OCI-LY7 (cell line): ENCODE data around the gene SCAMP5.

Source experiments
- EZH2phosphoT487 ChIP-seq: fragments of 200-600 bp; sonication (generic); IDR thresholded peaks from 2 replicates; pipeline ENCODE4 v1.6.1; 2018; ENCODE audit warnings: low read depth, borderline replicate concordance, mild to moderate bottlenecking, mixed run types, antibody characterized with exemption, low read length, moderate library complexity, mixed read lengths
- TF ChIP-seq, protein P1 (sequence below): fragments of 200-600 bp; sonication (generic); conservative IDR thresholded peaks from 2 replicates; pipeline ENCODE4 v1.5.1; 2014; ENCODE audit warnings: mild to moderate bottlenecking, antibody characterized with exemption, low read length, moderate library complexity, mixed read lengths

DNA sequence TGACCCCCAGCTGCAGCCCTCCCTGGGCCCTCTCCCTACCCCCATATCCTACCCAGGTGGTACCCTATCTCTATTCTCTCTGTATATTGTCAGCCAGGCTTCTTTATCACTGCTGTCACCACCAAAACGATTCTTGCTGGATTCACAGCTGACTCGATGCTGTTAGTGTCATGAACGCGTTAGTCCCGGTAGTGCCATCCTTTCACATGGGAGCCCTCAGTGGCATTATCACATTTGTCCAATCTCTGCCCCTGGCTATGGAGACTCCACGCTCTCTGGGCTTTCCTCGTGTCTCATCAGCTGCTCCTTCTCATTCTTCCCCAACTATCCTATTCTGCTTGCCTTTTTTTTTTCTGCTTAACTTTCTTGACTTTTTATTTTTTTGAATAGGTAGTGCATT lies 7.0 kb downstream of the SCAMP5 start:
- TF ChIP-seq, protein P1, sequence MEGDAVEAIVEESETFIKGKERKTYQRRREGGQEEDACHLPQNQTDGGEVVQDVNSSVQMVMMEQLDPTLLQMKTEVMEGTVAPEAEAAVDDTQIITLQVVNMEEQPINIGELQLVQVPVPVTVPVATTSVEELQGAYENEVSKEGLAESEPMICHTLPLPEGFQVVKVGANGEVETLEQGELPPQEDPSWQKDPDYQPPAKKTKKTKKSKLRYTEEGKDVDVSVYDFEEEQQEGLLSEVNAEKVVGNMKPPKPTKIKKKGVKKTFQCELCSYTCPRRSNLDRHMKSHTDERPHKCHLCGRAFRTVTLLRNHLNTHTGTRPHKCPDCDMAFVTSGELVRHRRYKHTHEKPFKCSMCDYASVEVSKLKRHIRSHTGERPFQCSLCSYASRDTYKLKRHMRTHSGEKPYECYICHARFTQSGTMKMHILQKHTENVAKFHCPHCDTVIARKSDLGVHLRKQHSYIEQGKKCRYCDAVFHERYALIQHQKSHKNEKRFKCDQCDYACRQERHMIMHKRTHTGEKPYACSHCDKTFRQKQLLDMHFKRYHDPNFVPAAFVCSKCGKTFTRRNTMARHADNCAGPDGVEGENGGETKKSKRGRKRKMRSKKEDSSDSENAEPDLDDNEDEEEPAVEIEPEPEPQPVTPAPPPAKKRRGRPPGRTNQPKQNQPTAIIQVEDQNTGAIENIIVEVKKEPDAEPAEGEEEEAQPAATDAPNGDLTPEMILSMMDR, result no peak
- no peak for TF ChIP-seq EZH2phosphoT487
